OCI-LY3 (cell line): ENCODE results near the gene SIGLEC12.

Experiments used
- EZH2phosphoT487 ChIP-seq: fragments of 200-600 bp; shearing (Covaris generic); IDR thresholded peaks from 2 replicates; pipeline ENCODE4 v1.6.1; 2018; ENCODE audit warnings: antibody characterized with exemption, mixed run types, low read depth
- TF ChIP-seq, protein P1 (sequence below): fragments of 200-600, 300-600 bp; sonication (generic); IDR thresholded peaks from 2 replicates; pipeline ENCODE4 v1.5.1; 2014; ENCODE audit warnings: antibody characterized with exemption, low read length, low read depth

GRCh38 chr19:51477344-51477743 lies 24.3 kb downstream of the SIGLEC12 start:
- TF ChIP-seq, protein P1, sequence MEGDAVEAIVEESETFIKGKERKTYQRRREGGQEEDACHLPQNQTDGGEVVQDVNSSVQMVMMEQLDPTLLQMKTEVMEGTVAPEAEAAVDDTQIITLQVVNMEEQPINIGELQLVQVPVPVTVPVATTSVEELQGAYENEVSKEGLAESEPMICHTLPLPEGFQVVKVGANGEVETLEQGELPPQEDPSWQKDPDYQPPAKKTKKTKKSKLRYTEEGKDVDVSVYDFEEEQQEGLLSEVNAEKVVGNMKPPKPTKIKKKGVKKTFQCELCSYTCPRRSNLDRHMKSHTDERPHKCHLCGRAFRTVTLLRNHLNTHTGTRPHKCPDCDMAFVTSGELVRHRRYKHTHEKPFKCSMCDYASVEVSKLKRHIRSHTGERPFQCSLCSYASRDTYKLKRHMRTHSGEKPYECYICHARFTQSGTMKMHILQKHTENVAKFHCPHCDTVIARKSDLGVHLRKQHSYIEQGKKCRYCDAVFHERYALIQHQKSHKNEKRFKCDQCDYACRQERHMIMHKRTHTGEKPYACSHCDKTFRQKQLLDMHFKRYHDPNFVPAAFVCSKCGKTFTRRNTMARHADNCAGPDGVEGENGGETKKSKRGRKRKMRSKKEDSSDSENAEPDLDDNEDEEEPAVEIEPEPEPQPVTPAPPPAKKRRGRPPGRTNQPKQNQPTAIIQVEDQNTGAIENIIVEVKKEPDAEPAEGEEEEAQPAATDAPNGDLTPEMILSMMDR: no peak
- TF ChIP-seq EZH2phosphoT487: no peak
